ENCODE data around the gene PCSK7. TPM values are rescaled to one million over a fixed set of nuclear protein-coding genes. Genes with fewer than 3 reads are reported as not detected.

Gene PCSK7
- total and polyA plus RNA-seq, 12 donors = 22.6 to 54.4 (median 42.2) TPM

DNA sequence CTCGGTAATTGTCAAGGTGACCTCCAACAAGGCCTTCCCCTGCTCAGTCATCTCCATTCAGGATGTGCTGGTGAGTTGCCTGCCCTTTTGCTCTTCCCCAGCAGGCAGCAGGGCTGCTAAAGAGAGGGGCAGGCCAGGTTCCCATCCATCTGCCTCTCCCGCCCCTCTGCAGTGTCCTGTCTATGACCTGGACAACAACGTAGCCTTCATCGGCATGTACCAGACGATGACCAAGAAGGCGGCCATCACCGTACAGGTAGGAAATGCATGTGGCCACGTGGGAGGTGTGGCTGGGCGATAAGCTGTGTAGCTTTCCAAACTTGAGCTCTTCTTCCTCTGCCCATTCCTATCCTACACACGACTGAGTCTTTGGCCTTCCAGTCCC lies 49.3 kb downstream of the PCSK7 start:
- no peak overlapping the region for H3K4me3 ChIP-seq
- DNase-seq = peak in 4 of 7 donors; percentile 8 to 51 (median 16)
- peaks cover 0 to 34% of the 10 kb centered on the region in 2 donors for H3K36me3 ChIP-seq (replicated peaks in 1 of 2)
- H3K27ac ChIP-seq = no peak overlapping the region
- no peaks in the 10 kb centered on the region for H3K27me3 ChIP-seq
- peaks cover 25 to 29% of the 10 kb centered on the region in 2 donors for H3K4me1 ChIP-seq (replicated peaks in 1 of 2)
- no peaks in the 10 kb centered on the region for H3K9me3 ChIP-seq (replicated peaks in 1 of 3)
- 87 to 91% (median 89%) methylated on average over 10 of the region's 10 CpGs for WGBS, 4 donors
- TF ChIP-seq, protein P1, sequence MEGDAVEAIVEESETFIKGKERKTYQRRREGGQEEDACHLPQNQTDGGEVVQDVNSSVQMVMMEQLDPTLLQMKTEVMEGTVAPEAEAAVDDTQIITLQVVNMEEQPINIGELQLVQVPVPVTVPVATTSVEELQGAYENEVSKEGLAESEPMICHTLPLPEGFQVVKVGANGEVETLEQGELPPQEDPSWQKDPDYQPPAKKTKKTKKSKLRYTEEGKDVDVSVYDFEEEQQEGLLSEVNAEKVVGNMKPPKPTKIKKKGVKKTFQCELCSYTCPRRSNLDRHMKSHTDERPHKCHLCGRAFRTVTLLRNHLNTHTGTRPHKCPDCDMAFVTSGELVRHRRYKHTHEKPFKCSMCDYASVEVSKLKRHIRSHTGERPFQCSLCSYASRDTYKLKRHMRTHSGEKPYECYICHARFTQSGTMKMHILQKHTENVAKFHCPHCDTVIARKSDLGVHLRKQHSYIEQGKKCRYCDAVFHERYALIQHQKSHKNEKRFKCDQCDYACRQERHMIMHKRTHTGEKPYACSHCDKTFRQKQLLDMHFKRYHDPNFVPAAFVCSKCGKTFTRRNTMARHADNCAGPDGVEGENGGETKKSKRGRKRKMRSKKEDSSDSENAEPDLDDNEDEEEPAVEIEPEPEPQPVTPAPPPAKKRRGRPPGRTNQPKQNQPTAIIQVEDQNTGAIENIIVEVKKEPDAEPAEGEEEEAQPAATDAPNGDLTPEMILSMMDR (IDR thresholded peaks at IDR 0.05) = no peak
- no peak for TF ChIP-seq POLR2A (IDR thresholded peaks at IDR 0.05)
- intact Hi-C loops (cut with DNase I) = loop anchor here in 1 of 2 donors (2.0 kb wide), 1 partner anchor 44 kb away; no protein-coding TSS in a partner anchor

DNA sequence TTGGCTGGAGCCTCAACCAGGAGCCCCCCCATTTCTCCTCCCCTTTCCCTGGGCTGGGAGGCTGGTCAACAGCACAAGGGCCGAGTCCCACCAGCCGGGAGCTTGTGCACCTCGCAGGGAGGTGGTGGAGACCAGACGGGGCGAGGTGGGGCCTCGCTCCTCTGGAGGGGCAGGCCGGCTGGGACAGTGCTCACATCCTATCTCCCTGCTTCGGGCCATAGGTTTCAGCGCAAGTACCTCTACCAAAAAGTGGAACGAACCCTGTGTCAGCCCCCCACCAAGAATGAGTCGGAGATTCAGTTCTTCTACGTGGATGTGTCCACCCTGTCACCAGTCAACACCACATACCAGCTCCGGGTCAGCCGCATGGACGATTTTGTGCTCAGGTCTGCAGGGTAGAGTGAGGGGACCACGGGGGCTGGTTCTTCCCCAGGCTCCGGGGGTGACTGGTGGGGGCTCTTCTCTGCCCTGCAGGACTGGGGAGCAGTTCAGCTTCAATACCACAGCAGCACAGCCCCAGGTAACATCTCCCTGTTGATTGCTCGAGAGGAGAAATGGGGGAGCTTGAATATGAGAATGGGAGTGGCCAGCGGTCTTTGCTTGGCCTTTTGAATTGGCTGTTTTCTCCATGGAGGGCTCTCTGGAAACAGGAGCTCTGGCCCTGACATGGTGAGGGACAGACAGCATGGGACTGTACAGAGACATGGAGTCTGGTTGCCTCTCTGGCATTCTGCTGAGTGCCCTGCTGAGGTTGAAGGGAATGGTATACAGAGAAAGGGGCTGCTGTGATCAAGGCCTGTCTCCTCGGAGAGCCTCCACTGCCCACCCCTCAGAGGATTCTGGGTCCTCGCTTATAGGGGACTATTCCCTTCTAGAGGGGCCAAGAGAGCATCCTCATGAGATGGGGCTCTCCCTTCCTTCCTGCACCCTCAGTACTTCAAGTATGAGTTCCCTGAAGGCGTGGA lies 50.0 kb downstream of the PCSK7 start:
- no peaks in the 10 kb centered on the region for H3K9me3 ChIP-seq (replicated peaks in 1 of 3)
- DNase-seq = peak in 5 of 7 donors; percentile 14 to 52 (median 17)
- H3K27ac ChIP-seq = peak overlapping the region in 1 of 5 donors; percentile 23
- no peaks in the 10 kb centered on the region for H3K27me3 ChIP-seq
- peaks cover 0 to 31% of the 10 kb centered on the region in 2 donors for H3K36me3 ChIP-seq (replicated peaks in 1 of 2)
- H3K4me3 ChIP-seq = no peak overlapping the region
- TF ChIP-seq, protein P1 (IDR thresholded peaks at IDR 0.05) = peak in 2 of 6 experiments; percentile 15 to 29
- TF ChIP-seq POLR2A (IDR thresholded peaks at IDR 0.05) = no peak
- 87 to 100% (median 91%) methylated on average over 2 to 22 of the region's 22 CpGs for WGBS, 4 donors
- peaks cover 25 to 29% of the 10 kb centered on the region in 2 donors for H3K4me1 ChIP-seq (replicated peaks in 1 of 2)
- intact Hi-C loops (cut with DNase I) = loop anchor here in 1 of 2 donors (2.0 kb wide), 1 partner anchor 45 kb away; no protein-coding TSS in a partner anchor

DNA sequence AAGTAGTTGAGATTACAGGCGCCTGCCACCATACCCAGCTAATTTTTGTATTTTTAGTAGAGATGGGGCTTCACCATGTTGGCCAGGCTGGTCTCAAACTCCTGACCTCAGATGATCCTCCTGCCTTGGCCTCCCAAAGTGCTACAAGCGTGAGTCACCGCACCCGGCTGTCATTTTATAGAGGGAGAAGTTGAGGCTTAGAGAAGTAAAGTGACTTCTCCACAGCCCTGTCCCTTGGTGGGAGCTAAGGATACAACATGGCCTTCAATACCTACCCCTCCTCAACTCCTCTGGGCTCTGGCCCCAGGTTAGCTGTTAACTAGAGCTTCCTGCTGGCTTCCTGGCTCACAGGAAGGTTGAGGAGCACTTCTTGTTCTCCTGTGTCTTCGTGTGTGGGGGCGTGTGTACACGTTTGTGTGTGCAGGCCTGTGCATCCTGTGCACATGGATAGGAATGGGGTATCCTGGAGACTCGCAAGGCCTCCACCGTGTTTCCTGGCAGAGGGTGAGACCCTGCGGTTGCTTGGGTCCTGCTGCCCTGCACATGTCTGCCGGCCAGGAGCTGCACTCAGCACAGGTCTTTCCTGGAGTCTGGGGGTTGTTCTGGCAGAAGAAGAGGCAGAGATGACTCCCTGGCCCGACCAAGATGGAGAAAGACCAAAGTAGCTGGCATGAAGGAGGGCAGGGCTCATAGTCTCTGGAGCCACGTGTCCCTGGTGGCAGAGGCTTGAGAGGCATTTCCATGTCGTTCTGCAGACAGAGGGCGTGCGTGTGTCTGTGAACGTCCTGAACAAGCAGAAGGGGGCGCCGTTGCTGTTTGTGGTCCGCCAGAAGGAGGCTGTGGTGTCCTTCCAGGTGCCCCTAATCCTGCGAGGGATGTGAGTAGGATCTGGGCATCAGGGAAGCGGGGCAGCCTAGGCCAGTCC lies 51.0 kb downstream of the PCSK7 start:
- WGBS, 4 donors = 41 to 51% (median 44%) methylated on average over 10 to 22 of the region's 22 CpGs
- Histone ChIP-seq H3K9me3 (replicated peaks in 1 of 3) (no peaks in the 10 kb centered on the region), H3K27me3 (no peaks in the 10 kb centered on the region), H3K36me3 (replicated peaks in 1 of 2) (peaks cover 0 to 31% of the 10 kb centered on the region in 2 donors), H3K27ac (peak overlapping the region in 1 of 5 donors; percentile 54), H3K4me3 (peak overlapping the region in 1 of 4 donors; percentile 82), H3K4me1 (replicated peaks in 1 of 2) (peaks cover 25 to 29% of the 10 kb centered on the region in 2 donors)
- DNase-seq = peak; percentile 75 to 93 (median 90)
- TF ChIP-seq POLR2A (IDR thresholded peaks at IDR 0.05) = no peak
- TF ChIP-seq, protein P1 (IDR thresholded peaks at IDR 0.05) = peak; percentile 60 to 93 (median 81)
- intact Hi-C loops (cut with DNase I) = no loop called here

Measured in adrenal gland (tissue), 12 donors.